Naive thymus-derived CD8-positive, alpha-beta T cell (primary cell): ENCODE measurements around the gene ZNF140. TPM values are rescaled to one million over a fixed set of nuclear protein-coding genes. Genes with fewer than 3 reads are reported as not detected.

Experiments
- ATAC-seq, 2 donors: fragments of 150-1000 bp; cut with Tn5 transposase in 1 of 2; sonication (Bioruptor Pico), chemical (Tn5 transposase) in 1 of 2; 1 replicate in 1 of 2; 2 replicates in 1 of 2; pipeline ENCODE4 v1.10.0; 2021; ENCODE audit warnings: mild to moderate bottlenecking in 2 of 2, moderate library complexity in 2 of 2
- POLR2A ChIA-PET: fragments of 350-600 bp; sonication (Branson Sonifier 250); formaldehyde crosslinking; loops from one replicate; lab custom pipeline; 2021; ENCODE audit warnings: antibody characterized with exemption; lab: Charles Lee
- DNase-seq, 10 donors: peaks; one replicate each; pipeline versions ENCODE4 v3.0.0 to v3.0.0-alpha.2; 2020 to 2022
- H3K27ac Mint-ChIP-seq, 10 donors: one replicate each; pipeline ENCODE4 v1.8.0; 2020 to 2022; ENCODE audit warnings: mild to moderate bottlenecking in 10 of 10, mixed read lengths in 10 of 10, moderate library complexity in 4 of 10, inconsistent platforms in 1 of 10
- H3K27me3 Mint-ChIP-seq, 5 donors: one replicate each; pipeline ENCODE4 v1.8.0; 2021 to 2022; ENCODE audit warnings: mixed read lengths in 5 of 5
- H3K36me3 Mint-ChIP-seq, 3 donors: one replicate each; pipeline ENCODE4 v1.8.0; 2020 to 2022; ENCODE audit warnings: mixed read lengths in 3 of 3, mild to moderate bottlenecking in 2 of 3, inconsistent platforms in 1 of 3
- H3K4me1 Mint-ChIP-seq, 4 donors: one replicate each; pipeline ENCODE4 v1.8.0; 2021 to 2022; ENCODE audit warnings: mixed read lengths in 4 of 4
- H3K4me3 Mint-ChIP-seq, 10 donors: one replicate each; pipeline ENCODE4 v1.8.0; 2020 to 2022; ENCODE audit warnings: mild to moderate bottlenecking in 10 of 10, mixed read lengths in 10 of 10, moderate library complexity in 6 of 10, inconsistent platforms in 1 of 10
- H3K9me3 Mint-ChIP-seq, 9 donors: one replicate each; pipeline ENCODE4 v1.8.0; 2020 to 2022; ENCODE audit warnings: mixed read lengths in 9 of 9, mild to moderate bottlenecking in 3 of 9, inconsistent platforms in 1 of 9, moderate library complexity in 1 of 9
- polyA plus RNA-seq, 3 donors: library from polyadenylated mRNA; unstranded; fragments of 300-500 nt; fragmentation: Illumina TruSeq; gene quantifications; one replicate each; pipeline ENCODE4 v1.2.3, GENCODE V29; 2021
- total RNA-seq, 8 experiments: library from RNA in 2 of 8; stranded (reverse) in 2 of 8; gene quantifications; one replicate each; pipeline ENCODE4 v1.2.3 and lab custom pipeline; 2021 to 2026

The ZNF140 gene
- total and polyA plus RNA-seq, 5 experiments from 2014 or later, result 18.4 to 26.4 (median 22.3) TPM

DNA sequence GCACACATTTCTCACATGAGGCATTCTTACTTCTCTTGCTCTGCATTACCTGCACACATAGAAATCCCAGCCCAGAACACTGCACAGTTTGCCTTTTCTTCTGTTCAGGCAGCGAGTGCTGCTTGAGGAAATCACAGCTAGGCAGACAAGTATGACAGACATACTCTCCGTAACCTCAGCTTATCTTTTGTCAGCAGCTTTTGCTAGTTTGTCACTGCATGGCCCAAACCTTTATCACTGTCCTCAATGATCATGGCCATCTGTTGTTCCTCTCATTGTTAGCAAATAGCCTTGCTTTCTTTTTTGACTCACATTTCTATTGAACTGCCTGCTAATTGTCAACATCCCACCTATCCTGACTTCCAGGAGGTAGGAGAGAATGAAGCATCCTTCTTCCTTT is 55.0 kb downstream of the ZNF140 start:
- no peak for ATAC-seq
- Mint-ChIP-seq H3K27me3 (no peaks in the 10 kb centered on the region), H3K4me3 (peak overlapping the region in 1 of 10 donors; percentile 34), H3K9me3 (peaks cover 39 to 100% (median 69%) of the 10 kb centered on the region in 9 donors), H3K36me3 (peaks cover 74 to 91% (median 90%) of the 10 kb centered on the region in 3 donors), H3K27ac (peak overlapping the region in 1 of 10 donors; percentile 18), H3K4me1 (peaks cover 11 to 21% (median 17%) of the 10 kb centered on the region in 4 donors)
- POLR2A ChIA-PET, result no interaction called here
- no peak for DNase-seq

DNA sequence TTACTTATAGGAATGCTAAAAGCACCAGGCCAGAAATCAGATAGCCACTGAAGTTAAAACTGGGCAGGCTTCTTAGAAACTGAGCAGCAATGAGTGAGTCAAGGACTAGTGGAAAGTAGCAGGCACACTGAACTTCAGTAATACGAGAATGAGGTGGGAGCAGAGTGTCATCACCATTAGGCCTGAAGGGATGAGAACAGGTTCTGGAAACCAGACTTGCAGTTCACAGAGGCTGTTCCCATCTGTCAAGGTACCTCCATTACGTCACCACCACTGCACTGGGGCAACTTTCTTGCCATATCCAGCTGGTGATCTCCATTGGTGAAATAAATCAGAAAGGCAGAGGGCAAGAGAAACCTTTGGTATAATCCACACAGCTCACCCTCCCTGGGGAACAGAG is 65.3 kb downstream of the ZNF140 start:
- ATAC-seq, result no peak
- H3K4me1 Mint-ChIP-seq, result no peaks in the 10 kb centered on the region
- H3K9me3 Mint-ChIP-seq, result peaks cover 30 to 97% (median 53%) of the 10 kb centered on the region in 9 donors
- DNase-seq, result no peak
- POLR2A ChIA-PET, result no interaction called here
- H3K4me3 Mint-ChIP-seq, result no peak overlapping the region
- H3K36me3 Mint-ChIP-seq, result peaks cover 77 to 91% (median 83%) of the 10 kb centered on the region in 3 donors
- H3K27me3 Mint-ChIP-seq, result no peaks in the 10 kb centered on the region
- H3K27ac Mint-ChIP-seq, result no peak overlapping the region

DNA sequence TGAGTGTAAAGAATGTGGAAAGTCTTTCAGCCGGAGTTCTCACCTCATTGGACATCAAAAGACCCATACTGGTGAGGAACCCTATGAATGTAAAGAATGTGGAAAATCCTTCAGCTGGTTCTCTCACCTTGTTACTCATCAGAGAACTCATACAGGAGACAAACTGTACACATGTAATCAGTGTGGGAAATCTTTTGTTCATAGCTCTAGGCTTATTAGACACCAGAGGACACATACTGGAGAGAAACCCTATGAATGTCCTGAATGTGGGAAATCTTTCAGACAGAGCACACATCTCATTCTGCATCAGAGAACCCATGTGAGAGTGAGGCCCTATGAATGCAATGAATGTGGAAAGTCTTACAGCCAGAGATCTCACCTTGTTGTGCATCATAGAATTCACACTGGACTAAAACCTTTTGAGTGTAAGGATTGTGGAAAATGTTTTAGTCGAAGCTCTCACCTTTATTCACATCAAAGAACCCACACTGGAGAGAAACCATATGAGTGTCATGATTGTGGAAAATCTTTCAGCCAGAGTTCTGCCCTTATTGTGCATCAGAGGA is 75.5 kb downstream of the ZNF140 start:
- H3K4me1 Mint-ChIP-seq, result no peaks in the 10 kb centered on the region
- POLR2A ChIA-PET, result interaction anchor here (0.9 kb wide), 1 partner anchor 25 kb away, joined by 4 read pairs; the partner anchor contains the start of gene ZNF10
- H3K4me3 Mint-ChIP-seq, result no peak overlapping the region
- peaks cover 68 to 86% (median 85%) of the 10 kb centered on the region in 3 donors for H3K36me3 Mint-ChIP-seq
- no peaks in the 10 kb centered on the region for H3K27me3 Mint-ChIP-seq
- peaks cover 13 to 100% (median 73%) of the 10 kb centered on the region in 9 donors for H3K9me3 Mint-ChIP-seq
- H3K27ac Mint-ChIP-seq, result no peak overlapping the region
- DNase-seq (no peak), ATAC-seq (peak in 1 of 2 donors; percentile 28)

Other genes with a start within 250 kb of the ZNF140 start
- 10 to 100 TPM; 93.5 to 96.9 TPM for gene CHFR, start 193.3 kb upstream of the ZNF140 start, total RNA-seq
- 10 to 100 TPM; 25.1 to 37.4 (median 27.6) TPM for gene CHFR, start 193.3 kb upstream of the ZNF140 start, polyA plus RNA-seq
- 10 to 100 TPM; 17.4 to 18.6 TPM for gene ZNF605, start 124.6 kb upstream of the ZNF140 start, total RNA-seq
- under 1 TPM; 0.46 to 0.72 (median 0.65) TPM for gene ZNF605, start 124.6 kb upstream of the ZNF140 start, polyA plus RNA-seq
- gene ZNF26, start 94.6 kb upstream of the ZNF140 start, total RNA-seq, result 10 to 100 TPM; 30.0 to 34.2 TPM
- 10 to 100 TPM; 10.6 to 19.2 (median 15.6) TPM for gene ZNF26, start 94.6 kb upstream of the ZNF140 start, polyA plus RNA-seq
- 10 to 100 TPM; 58.3 to 60.3 TPM for gene ZNF84, start 43.4 kb upstream of the ZNF140 start, total RNA-seq
- 10 to 100 TPM; 16.9 to 19.0 (median 18.2) TPM for gene ZNF84, start 43.4 kb upstream of the ZNF140 start, polyA plus RNA-seq
- gene ZNF891, start 49.4 kb downstream of the ZNF140 start, total RNA-seq, result 1 to 10 TPM; 7.0 to 8.1 TPM
- gene ZNF891, start 49.4 kb downstream of the ZNF140 start, polyA plus RNA-seq, result under 1 TPM; 0.35 to 0.82 (median 0.69) TPM
- gene ZNF10, start 49.7 kb downstream of the ZNF140 start, total RNA-seq, result 10 to 100 TPM; 24.3 TPM
- 10 to 100 TPM; 12.7 to 15.1 (median 14.1) TPM for gene ZNF10, start 49.7 kb downstream of the ZNF140 start, polyA plus RNA-seq
- gene ZNF268, start 100.6 kb downstream of the ZNF140 start, total RNA-seq, result 10 to 100 TPM; 32.8 to 36.6 TPM
- gene ZNF268, start 100.6 kb downstream of the ZNF140 start, polyA plus RNA-seq, result 10 to 100 TPM; 15.3 to 18.3 (median 16.3) TPM
- gene ANHX, start 155.0 kb downstream of the ZNF140 start, total RNA-seq, result not detected
- not detected for gene ANHX, start 155.0 kb downstream of the ZNF140 start, polyA plus RNA-seq